ENCODE results near the gene WWOX. TPM values are rescaled to one million over a fixed set of nuclear protein-coding genes. Genes with fewer than 3 reads are reported as not detected.

Gene WWOX
- total RNA-seq, 1 experiment from 2014 or later = 15.6 TPM

- no peaks in the 10 kb centered on the region for H3K36me3 Mint-ChIP-seq (ENCODE audit: insufficient read depth in 1 of 3, low read depth in 3 of 3)
Measured at GRCh38 chr16:78317564-78318240, 218.2 kb downstream of the WWOX start.

More at GRCh38 chr16:78317564-78318240, 218.2 kb downstream of the WWOX start:
- peaks cover 29 to 34% of the 10 kb centered on the region in 2 experiments for H3K4me1 Mint-ChIP-seq
- H3K9me3 ChIP-seq (ENCODE audit: control insufficient read depth, low read depth, low read length) = no peaks in the 10 kb centered on the region
- H3K56ac ChIP-seq (ENCODE audit: insufficient read length, low read depth, low read length) = no peak overlapping the region
- H2BK120ac ChIP-seq (ENCODE audit: low read depth, low read length, poor library complexity, severe bottlenecking) = no peak overlapping the region
- no peak overlapping the region for H4K91ac ChIP-seq (ENCODE audit: insufficient read length, low read depth, low read length)
- no peak overlapping the region for H3K27ac ChIP-seq (ENCODE audit: insufficient read length, low read depth, low read length)
- no peak overlapping the region; a peak in 1 of 5 replicates for H3K4me3 Mint-ChIP-seq
- no peak overlapping the region for H3K14ac ChIP-seq (ENCODE audit: insufficient read depth, low read length)
- H3K23ac ChIP-seq (ENCODE audit: insufficient read length, low read depth, low read length) = no peak overlapping the region
- H3K23me2 ChIP-seq (ENCODE audit: insufficient read length, low read depth, low read length, poor library complexity, severe bottlenecking) = no peaks in the 10 kb centered on the region
- no peak overlapping the region for H3K18ac ChIP-seq (ENCODE audit: insufficient read length, low read depth, low read length)
- WGBS (ENCODE audit: extremely low coverage, insufficient read length, low lambda C conversion rate) = no CpG with 5 or more reads among the region's 11 CpGs
- no peaks in the 10 kb centered on the region for H4K20me1 ChIP-seq (ENCODE audit: control insufficient read depth, insufficient read depth, insufficient read length)
- H3K9ac ChIP-seq (ENCODE audit: extremely low read depth, insufficient read length, low read length) = no peak overlapping the region
- no peak overlapping the region for H4K5ac ChIP-seq (ENCODE audit: insufficient read length, low read depth, low read length)
- H3K4me1 ChIP-seq (ENCODE audit: insufficient read depth, low read length) = peaks cover 5% of the 10 kb centered on the region; the same call in 1 of the 2 replicates
- no peak overlapping the region for H2BK5ac ChIP-seq (ENCODE audit: insufficient read length, low read length)
- no peak for DNase-seq
- no peak overlapping the region for H2AFZ ChIP-seq (ENCODE audit: low read length)
- H3K4me2 ChIP-seq (ENCODE audit: insufficient read depth, insufficient read length, low read length) = no peak overlapping the region
- H2BK12ac ChIP-seq (ENCODE audit: insufficient read length, low read depth, low read length) = no peak overlapping the region
- no peaks in the 10 kb centered on the region for H3K9me3 Mint-ChIP-seq
- H3K27ac Mint-ChIP-seq = peak overlapping the region in 2 of 3 experiments; percentile 45 to 63; a peak in 3 of 7 replicates
- no peak overlapping the region for H3T11ph ChIP-seq (ENCODE audit: low read length)
- TF ChIP-seq, protein P1, sequence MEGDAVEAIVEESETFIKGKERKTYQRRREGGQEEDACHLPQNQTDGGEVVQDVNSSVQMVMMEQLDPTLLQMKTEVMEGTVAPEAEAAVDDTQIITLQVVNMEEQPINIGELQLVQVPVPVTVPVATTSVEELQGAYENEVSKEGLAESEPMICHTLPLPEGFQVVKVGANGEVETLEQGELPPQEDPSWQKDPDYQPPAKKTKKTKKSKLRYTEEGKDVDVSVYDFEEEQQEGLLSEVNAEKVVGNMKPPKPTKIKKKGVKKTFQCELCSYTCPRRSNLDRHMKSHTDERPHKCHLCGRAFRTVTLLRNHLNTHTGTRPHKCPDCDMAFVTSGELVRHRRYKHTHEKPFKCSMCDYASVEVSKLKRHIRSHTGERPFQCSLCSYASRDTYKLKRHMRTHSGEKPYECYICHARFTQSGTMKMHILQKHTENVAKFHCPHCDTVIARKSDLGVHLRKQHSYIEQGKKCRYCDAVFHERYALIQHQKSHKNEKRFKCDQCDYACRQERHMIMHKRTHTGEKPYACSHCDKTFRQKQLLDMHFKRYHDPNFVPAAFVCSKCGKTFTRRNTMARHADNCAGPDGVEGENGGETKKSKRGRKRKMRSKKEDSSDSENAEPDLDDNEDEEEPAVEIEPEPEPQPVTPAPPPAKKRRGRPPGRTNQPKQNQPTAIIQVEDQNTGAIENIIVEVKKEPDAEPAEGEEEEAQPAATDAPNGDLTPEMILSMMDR (conservative IDR thresholded peaks at IDR 0.05) = no peak
- H3K4ac ChIP-seq (ENCODE audit: low read depth, low read length) = no peak overlapping the region
- H3K27me3 ChIP-seq (ENCODE audit: insufficient read depth, low read length) = no peaks in the 10 kb centered on the region; the same call in 1 of the 2 replicates
- H3K79me2 ChIP-seq (ENCODE audit: insufficient read depth, low read length) = no peaks in the 10 kb centered on the region
- H3K27me3 Mint-ChIP-seq (ENCODE audit: low read depth) = no peaks in the 10 kb centered on the region
- H2BK20ac ChIP-seq (ENCODE audit: low read depth, low read length, poor library complexity, severe bottlenecking) = no peak overlapping the region
- no peak overlapping the region for H2BK15ac ChIP-seq (ENCODE audit: low read depth, low read length)
- H2AK5ac ChIP-seq (ENCODE audit: insufficient read length, low read length) = no peak overlapping the region
- H4K8ac ChIP-seq (replicated peaks; ENCODE audit: insufficient read length, low read depth, low read length) = no peak overlapping the region
- H3K79me1 ChIP-seq (ENCODE audit: insufficient read depth, low read depth, low read length, poor library complexity, severe bottlenecking) = no peaks in the 10 kb centered on the region
